GM18867 (cell line): Measurements from ENCODE around the gene GCA.

Experiments
- ATAC-seq: cut with Tn5 transposase; IDR thresholded peaks from one replicate; pipeline ENCODE4 v1.9.1; 2021; ENCODE audit warnings: mild to moderate bottlenecking, moderate library complexity; ENCODE audit not compliant: unreplicated experiment

GCA gene

GRCh38 chr2:162327806-162328205 is 16.1 kb upstream of the GCA start:
- ATAC-seq, result no peak

- peak; percentile 99 for ATAC-seq
Measured at GRCh38 chr2:162328424-162329157, 15.3 kb upstream of the GCA start.

- ATAC-seq, result no peak
Measured at GRCh38 chr2:162330881-162331280, 13.1 kb upstream of the GCA start.

GRCh38 chr2:162333968-162334367 is 10.0 kb upstream of the GCA start:
- peak; percentile 74 for ATAC-seq

- ATAC-seq, result no peak
Measured at GRCh38 chr2:162337868-162338267, 6.1 kb upstream of the GCA start.

GRCh38 chr2:162340822-162341221 is 3.1 kb upstream of the GCA start:
- ATAC-seq, result no peak

- no peak for ATAC-seq
Measured at GRCh38 chr2:162342321-162342720, 1.6 kb upstream of the GCA start.

- no peak for ATAC-seq
Measured at GRCh38 chr2:162342841-162343240, 1.1 kb upstream of the GCA start.

GRCh38 chr2:162343492-162343823 is 474 bp upstream of the GCA start:
- ATAC-seq, result no peak

- ATAC-seq, result no peak
Measured at GRCh38 chr2:162344617-162344950, 652 bp downstream of the GCA start.

- ATAC-seq, result no peak
Measured at GRCh38 chr2:162365392-162365791, 21.5 kb downstream of the GCA start.

- no peak for ATAC-seq
Measured at GRCh38 chr2:162368494-162368893, 24.6 kb downstream of the GCA start.

- no peak for ATAC-seq
Measured at GRCh38 chr2:162369551-162369950, 25.6 kb downstream of the GCA start.

- ATAC-seq, result no peak
Measured at GRCh38 chr2:162370931-162371330, 27.0 kb downstream of the GCA start.

- ATAC-seq, result no peak
Measured at GRCh38 chr2:162372818-162373217, 28.9 kb downstream of the GCA start.

- ATAC-seq, result peak; percentile 71
Measured at GRCh38 chr2:162379719-162380580, 36.0 kb downstream of the GCA start.

GRCh38 chr2:162381851-162382250 is 37.9 kb downstream of the GCA start:
- ATAC-seq, result no peak

GRCh38 chr2:162382278-162382677 is 38.3 kb downstream of the GCA start:
- ATAC-seq, result no peak

GRCh38 chr2:162385536-162385935 is 41.6 kb downstream of the GCA start:
- no peak for ATAC-seq

- ATAC-seq, result no peak
Measured at GRCh38 chr2:162390801-162391200, 46.9 kb downstream of the GCA start.

- ATAC-seq, result no peak
Measured at GRCh38 chr2:162400336-162400735, 56.4 kb downstream of the GCA start.

GRCh38 chr2:162401871-162402270 is 57.9 kb downstream of the GCA start:
- ATAC-seq, result no peak
